Measurements from ENCODE around the gene ALG12. TPM values are rescaled to one million over a fixed set of nuclear protein-coding genes. Genes with fewer than 3 reads are reported as not detected.

ALG12 gene
- total and polyA plus RNA-seq, 2 of the 4 experiments (the other 2 are of a cell fraction) = 7.2 to 10.9 TPM

- Histone ChIP-seq H3K27ac (ENCODE audit: insufficient read depth, low read length) (no peak overlapping the region), H3K4me3 (ENCODE audit: insufficient read depth, low read depth, low read length) (no peak overlapping the region), H3K56ac (ENCODE audit: extremely low read depth, insufficient read depth, low read length) (no peak overlapping the region), H3K79me1 (ENCODE audit: low read depth in 1 of 2, low read length in 2 of 2) (peaks cover 24 to 60% of the 10 kb centered on the region in 2 experiments), H4K20me1 (ENCODE audit: insufficient read depth, low read length) (peaks cover 51% of the 10 kb centered on the region), H4K91ac (ENCODE audit: insufficient read depth, low read depth, low read length) (no peak overlapping the region), H3K4me1 (ENCODE audit: control insufficient read depth, insufficient read depth, low read length) (peaks cover 4% of the 10 kb centered on the region; the same call in 1 of the 2 replicates), H3K9me3 (ENCODE audit: control insufficient read depth, insufficient read depth, low read length) (peaks cover 2% of the 10 kb centered on the region; the same call in 1 of the 2 replicates), H2BK120ac (ENCODE audit: low read depth, low read length) (no peak overlapping the region), H3K9me1 (ENCODE audit: insufficient read depth, low read length) (peaks cover 15% of the 10 kb centered on the region), H3K23ac (ENCODE audit: low read depth, low read length) (no peak overlapping the region), H3K36me3 (ENCODE audit: control insufficient read depth, insufficient read depth, low read length) (peaks cover 7% of the 10 kb centered on the region), H2AK5ac (ENCODE audit: low read depth, low read length) (no peak overlapping the region), H2AK9ac (replicated peaks; ENCODE audit: low read depth, low read length, poor library complexity) (no peak overlapping the region), H3K4me2 (ENCODE audit: low read depth, low read length) (no peak overlapping the region), H2BK15ac (ENCODE audit: low read depth, low read length) (no peak overlapping the region), H3K4ac (ENCODE audit: low read depth, low read length) (no peak overlapping the region), H4K5ac (ENCODE audit: low read depth, low read length) (no peak overlapping the region), H2BK5ac (ENCODE audit: low read depth, low read length, poor library complexity, severe bottlenecking) (no peak overlapping the region), H2AFZ (replicated peaks; ENCODE audit: low read length, poor library complexity) (no peak overlapping the region), H3K14ac (replicated peaks; ENCODE audit: low read depth, low read length) (no peak overlapping the region), H4K8ac (ENCODE audit: low read depth in 2 of 2, low read length in 2 of 2) (no peak overlapping the region), H3K9ac (ENCODE audit: low read depth, low read length) (no peak overlapping the region), H2BK20ac (ENCODE audit: low read depth, low read length) (no peak overlapping the region), H3K27me3 (ENCODE audit: control insufficient read depth, insufficient read depth, low read length) (no peaks in the 10 kb centered on the region), H3K18ac (ENCODE audit: low read depth, low read length) (no peak overlapping the region)
- no TSS peak for BruUV-seq (replicated peaks)
- in situ Hi-C loops (cut with MboI; ENCODE audit: low sequenced_read_pairs) (no loop called here), intact Hi-C loops (cut with micrococcal nuclease) (no loop called here), dilution Hi-C loops (cut with HindIII; ENCODE audit: low sequenced_read_pairs, unreplicated experiment) (no loop called here)
- WGBS, 2 experiments (ENCODE audit: extremely low coverage in 2 of 2, insufficient read length in 1 of 2) = 100% methylated on average over 4 of the region's 8 CpGs; no CpG with 5 or more reads in 1 of the 2 experiments
- DNase-seq (no peak), ATAC-seq (ENCODE audit: low read depth) (no peak)
- ChIA-PET CTCF (no interaction called here), POLR2A (ENCODE audit: unreplicated experiment) (no interaction called here)
- TF ChIP-seq CEBPB (IDR thresholded peaks at IDR 0.05; ENCODE audit: low read depth, low read length) (no peak), USF2 (IDR thresholded peaks at IDR 0.05; ENCODE audit: low read depth, low read length) (no peak), RAD21 (IDR thresholded peaks at IDR 0.05; ENCODE audit: low read length) (no peak), POLR2A (IDR thresholded peaks at IDR 0.05; ENCODE audit: low read depth, low read length) (no peak), SMC3 (IDR thresholded peaks at IDR 0.05; ENCODE audit: low read depth, low read length) (no peak), MXI1 (IDR thresholded peaks at IDR 0.05; ENCODE audit: borderline replicate concordance, low read depth, low read length) (no peak), RFX5 (IDR thresholded peaks at IDR 0.05; ENCODE audit: low read depth, low read length) (no peak), RCOR1 (IDR thresholded peaks at IDR 0.05; ENCODE audit: insufficient replicate concordance, low read length) (no peak), MAFK (IDR thresholded peaks at IDR 0.05; ENCODE audit: low read depth, low read length) (no peak), BHLHE40 (IDR thresholded peaks at IDR 0.05; ENCODE audit: low read depth, low read length) (no peak)
Observed at GRCh38 chr22:49878206-49878605, 40.0 kb downstream of the ALG12 start.

Measured in IMR-90 (cell line).